Measurements from ENCODE around the gene PDE8B.

DNA sequence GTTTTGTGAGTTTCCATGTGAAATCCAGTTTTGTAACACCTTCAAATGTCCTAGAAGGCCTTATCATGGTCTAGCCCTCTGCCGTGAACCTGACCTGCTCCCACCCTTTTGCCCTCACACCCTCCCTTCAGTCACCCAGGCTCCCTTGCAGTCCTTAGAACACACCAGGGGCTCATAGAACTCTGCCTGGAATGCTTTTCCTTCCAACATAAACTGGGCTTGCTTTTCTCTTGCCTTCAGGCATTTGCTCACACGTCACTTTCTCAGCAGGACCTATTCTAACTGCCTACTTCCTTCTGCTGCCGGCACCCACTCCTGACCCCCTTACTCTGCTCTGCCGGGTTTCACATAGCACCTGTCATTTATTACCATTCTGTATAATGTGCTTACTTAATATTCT is 111.9 kb downstream of the PDE8B start:
- TF ChIP-seq, protein P1, sequence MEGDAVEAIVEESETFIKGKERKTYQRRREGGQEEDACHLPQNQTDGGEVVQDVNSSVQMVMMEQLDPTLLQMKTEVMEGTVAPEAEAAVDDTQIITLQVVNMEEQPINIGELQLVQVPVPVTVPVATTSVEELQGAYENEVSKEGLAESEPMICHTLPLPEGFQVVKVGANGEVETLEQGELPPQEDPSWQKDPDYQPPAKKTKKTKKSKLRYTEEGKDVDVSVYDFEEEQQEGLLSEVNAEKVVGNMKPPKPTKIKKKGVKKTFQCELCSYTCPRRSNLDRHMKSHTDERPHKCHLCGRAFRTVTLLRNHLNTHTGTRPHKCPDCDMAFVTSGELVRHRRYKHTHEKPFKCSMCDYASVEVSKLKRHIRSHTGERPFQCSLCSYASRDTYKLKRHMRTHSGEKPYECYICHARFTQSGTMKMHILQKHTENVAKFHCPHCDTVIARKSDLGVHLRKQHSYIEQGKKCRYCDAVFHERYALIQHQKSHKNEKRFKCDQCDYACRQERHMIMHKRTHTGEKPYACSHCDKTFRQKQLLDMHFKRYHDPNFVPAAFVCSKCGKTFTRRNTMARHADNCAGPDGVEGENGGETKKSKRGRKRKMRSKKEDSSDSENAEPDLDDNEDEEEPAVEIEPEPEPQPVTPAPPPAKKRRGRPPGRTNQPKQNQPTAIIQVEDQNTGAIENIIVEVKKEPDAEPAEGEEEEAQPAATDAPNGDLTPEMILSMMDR (IDR thresholded peaks at IDR 0.05) = no peak
- no peak for TF ChIP-seq POLR2AphosphoS5 (IDR thresholded peaks at IDR 0.05)
